ENCODE results near the gene MGAT5. TPM values are rescaled to one million over a fixed set of nuclear protein-coding genes. Genes with fewer than 3 reads are reported as not detected.

Gene MGAT5
- total RNA-seq, 4 donors from 2014 or later: 47.4 to 56.4 (median 50.3) TPM

GRCh38 chr2:134312482-134312881 is 58.6 kb downstream of the MGAT5 start:
- Histone ChIP-seq H3K27ac (replicated peaks in 1 of 4) (no peak overlapping the region), H3K27me3 (no peaks in the 10 kb centered on the region), H3K4me1 (peaks cover 11 to 25% (median 13%) of the 10 kb centered on the region in 4 donors), H3K9me3 (no peaks in the 10 kb centered on the region), H3K4me3 (no peak overlapping the region), H3K36me3 (peaks cover 0 to 3% (median under 1%) of the 10 kb centered on the region in 4 donors)
- no peak for DNase-seq (ENCODE audit: extremely low spot score)
- intact Hi-C loops (cut with DNase I): no loop called here
- WGBS: 81% methylated on average over 8 of the region's 8 CpGs
- no peak for TF ChIP-seq EP300 (IDR thresholded peaks at IDR 0.05)
- TF ChIP-seq CTCF (IDR thresholded peaks at IDR 0.05): no peak
- TF ChIP-seq POLR2A (IDR thresholded peaks at IDR 0.05; ENCODE audit: low read depth): no peak

GRCh38 chr2:134314202-134314601 is 60.3 kb downstream of the MGAT5 start:
- peaks cover 11 to 25% (median 13%) of the 10 kb centered on the region in 4 donors for H3K4me1 ChIP-seq
- H3K9me3 ChIP-seq: no peaks in the 10 kb centered on the region
- DNase-seq (ENCODE audit: extremely low spot score): no peak
- no peak for TF ChIP-seq POLR2A (IDR thresholded peaks at IDR 0.05; ENCODE audit: low read depth)
- TF ChIP-seq EP300 (IDR thresholded peaks at IDR 0.05): no peak
- no peak for TF ChIP-seq CTCF (IDR thresholded peaks at IDR 0.05)
- TF ChIP-seq POLR2AphosphoS5 (IDR thresholded peaks at IDR 0.05): no peak
- no peak overlapping the region for H3K4me3 ChIP-seq
- intact Hi-C loops (cut with DNase I): no loop called here
- H3K27me3 ChIP-seq: no peaks in the 10 kb centered on the region
- no peak overlapping the region for H3K27ac ChIP-seq (replicated peaks in 1 of 4)
- peaks cover 0 to 18% (median 15%) of the 10 kb centered on the region in 4 donors for H3K36me3 ChIP-seq
- WGBS: 70% methylated on average over 4 of the region's 4 CpGs

GRCh38 chr2:134314681-134315368 is 61.0 kb downstream of the MGAT5 start:
- TF ChIP-seq CTCF (IDR thresholded peaks at IDR 0.05) (no peak), EP300 (IDR thresholded peaks at IDR 0.05) (no peak), POLR2AphosphoS5 (IDR thresholded peaks at IDR 0.05) (no peak), POLR2A (IDR thresholded peaks at IDR 0.05; ENCODE audit: low read depth) (no peak)
- WGBS: 81% methylated on average over 5 of the region's 5 CpGs
- intact Hi-C loops (cut with DNase I): no loop called here
- Histone ChIP-seq H3K27me3 (no peaks in the 10 kb centered on the region), H3K4me3 (no peak overlapping the region), H3K9me3 (no peaks in the 10 kb centered on the region), H3K27ac (replicated peaks in 1 of 4) (no peak overlapping the region), H3K4me1 (peaks cover 11 to 25% (median 13%) of the 10 kb centered on the region in 4 donors), H3K36me3 (peaks cover 0 to 22% (median 17%) of the 10 kb centered on the region in 4 donors)
- no peak for DNase-seq (ENCODE audit: extremely low spot score)

GRCh38 chr2:134315471-134315870 is 61.6 kb downstream of the MGAT5 start:
- intact Hi-C loops (cut with DNase I): no loop called here
- H3K4me1 ChIP-seq: peaks cover 11 to 24% (median 13%) of the 10 kb centered on the region in 4 donors
- no peak overlapping the region for H3K4me3 ChIP-seq
- H3K27ac ChIP-seq (replicated peaks in 1 of 4): no peak overlapping the region
- no peaks in the 10 kb centered on the region for H3K9me3 ChIP-seq
- TF ChIP-seq CTCF (IDR thresholded peaks at IDR 0.05) (no peak), EP300 (IDR thresholded peaks at IDR 0.05) (no peak), POLR2A (IDR thresholded peaks at IDR 0.05; ENCODE audit: low read depth) (no peak), POLR2AphosphoS5 (IDR thresholded peaks at IDR 0.05) (no peak)
- DNase-seq (ENCODE audit: extremely low spot score): no peak
- no peaks in the 10 kb centered on the region for H3K27me3 ChIP-seq
- H3K36me3 ChIP-seq: peaks cover 0 to 24% (median 17%) of the 10 kb centered on the region in 4 donors
- 92% methylated on average over 2 of the region's 2 CpGs for WGBS
